ENCODE data around the gene RFXANK.

DNA sequence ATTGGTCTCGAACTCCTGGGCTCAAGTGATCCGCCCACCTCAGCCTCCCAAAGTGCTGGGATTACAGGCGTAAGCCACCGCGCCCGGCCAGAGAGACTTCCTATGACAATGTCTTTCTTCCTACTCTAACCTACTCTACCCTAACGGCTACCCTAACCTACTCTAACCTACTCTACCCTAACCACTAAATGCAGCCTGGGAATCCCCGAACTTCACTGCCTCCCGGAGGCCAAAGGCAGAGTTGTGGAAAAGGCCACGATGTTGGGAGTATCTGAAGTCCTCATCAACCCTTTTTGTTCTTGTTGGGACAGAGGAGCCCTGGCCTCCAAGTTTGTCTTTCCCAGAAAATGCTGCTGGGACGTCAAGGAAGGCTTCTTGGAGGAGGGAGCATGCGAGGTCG is 12.1 kb downstream of the RFXANK start:
- TF ChIP-seq, protein P1, sequence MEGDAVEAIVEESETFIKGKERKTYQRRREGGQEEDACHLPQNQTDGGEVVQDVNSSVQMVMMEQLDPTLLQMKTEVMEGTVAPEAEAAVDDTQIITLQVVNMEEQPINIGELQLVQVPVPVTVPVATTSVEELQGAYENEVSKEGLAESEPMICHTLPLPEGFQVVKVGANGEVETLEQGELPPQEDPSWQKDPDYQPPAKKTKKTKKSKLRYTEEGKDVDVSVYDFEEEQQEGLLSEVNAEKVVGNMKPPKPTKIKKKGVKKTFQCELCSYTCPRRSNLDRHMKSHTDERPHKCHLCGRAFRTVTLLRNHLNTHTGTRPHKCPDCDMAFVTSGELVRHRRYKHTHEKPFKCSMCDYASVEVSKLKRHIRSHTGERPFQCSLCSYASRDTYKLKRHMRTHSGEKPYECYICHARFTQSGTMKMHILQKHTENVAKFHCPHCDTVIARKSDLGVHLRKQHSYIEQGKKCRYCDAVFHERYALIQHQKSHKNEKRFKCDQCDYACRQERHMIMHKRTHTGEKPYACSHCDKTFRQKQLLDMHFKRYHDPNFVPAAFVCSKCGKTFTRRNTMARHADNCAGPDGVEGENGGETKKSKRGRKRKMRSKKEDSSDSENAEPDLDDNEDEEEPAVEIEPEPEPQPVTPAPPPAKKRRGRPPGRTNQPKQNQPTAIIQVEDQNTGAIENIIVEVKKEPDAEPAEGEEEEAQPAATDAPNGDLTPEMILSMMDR (IDR thresholded peaks at IDR 0.05), result no peak
- TF ChIP-seq, protein P2, sequence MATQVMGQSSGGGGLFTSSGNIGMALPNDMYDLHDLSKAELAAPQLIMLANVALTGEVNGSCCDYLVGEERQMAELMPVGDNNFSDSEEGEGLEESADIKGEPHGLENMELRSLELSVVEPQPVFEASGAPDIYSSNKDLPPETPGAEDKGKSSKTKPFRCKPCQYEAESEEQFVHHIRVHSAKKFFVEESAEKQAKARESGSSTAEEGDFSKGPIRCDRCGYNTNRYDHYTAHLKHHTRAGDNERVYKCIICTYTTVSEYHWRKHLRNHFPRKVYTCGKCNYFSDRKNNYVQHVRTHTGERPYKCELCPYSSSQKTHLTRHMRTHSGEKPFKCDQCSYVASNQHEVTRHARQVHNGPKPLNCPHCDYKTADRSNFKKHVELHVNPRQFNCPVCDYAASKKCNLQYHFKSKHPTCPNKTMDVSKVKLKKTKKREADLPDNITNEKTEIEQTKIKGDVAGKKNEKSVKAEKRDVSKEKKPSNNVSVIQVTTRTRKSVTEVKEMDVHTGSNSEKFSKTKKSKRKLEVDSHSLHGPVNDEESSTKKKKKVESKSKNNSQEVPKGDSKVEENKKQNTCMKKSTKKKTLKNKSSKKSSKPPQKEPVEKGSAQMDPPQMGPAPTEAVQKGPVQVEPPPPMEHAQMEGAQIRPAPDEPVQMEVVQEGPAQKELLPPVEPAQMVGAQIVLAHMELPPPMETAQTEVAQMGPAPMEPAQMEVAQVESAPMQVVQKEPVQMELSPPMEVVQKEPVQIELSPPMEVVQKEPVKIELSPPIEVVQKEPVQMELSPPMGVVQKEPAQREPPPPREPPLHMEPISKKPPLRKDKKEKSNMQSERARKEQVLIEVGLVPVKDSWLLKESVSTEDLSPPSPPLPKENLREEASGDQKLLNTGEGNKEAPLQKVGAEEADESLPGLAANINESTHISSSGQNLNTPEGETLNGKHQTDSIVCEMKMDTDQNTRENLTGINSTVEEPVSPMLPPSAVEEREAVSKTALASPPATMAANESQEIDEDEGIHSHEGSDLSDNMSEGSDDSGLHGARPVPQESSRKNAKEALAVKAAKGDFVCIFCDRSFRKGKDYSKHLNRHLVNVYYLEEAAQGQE (IDR thresholded peaks at IDR 0.05), result no peak
